GM21360 (cell line): Measurements from ENCODE around the gene NRCAM.

Source experiments
- ATAC-seq: cut with Tn5 transposase; IDR thresholded peaks from one replicate; pipeline ENCODE4 v1.9.1; 2021; ENCODE audit warnings: mild to moderate bottlenecking, moderate library complexity; ENCODE audit not compliant: unreplicated experiment

The NRCAM gene

DNA sequence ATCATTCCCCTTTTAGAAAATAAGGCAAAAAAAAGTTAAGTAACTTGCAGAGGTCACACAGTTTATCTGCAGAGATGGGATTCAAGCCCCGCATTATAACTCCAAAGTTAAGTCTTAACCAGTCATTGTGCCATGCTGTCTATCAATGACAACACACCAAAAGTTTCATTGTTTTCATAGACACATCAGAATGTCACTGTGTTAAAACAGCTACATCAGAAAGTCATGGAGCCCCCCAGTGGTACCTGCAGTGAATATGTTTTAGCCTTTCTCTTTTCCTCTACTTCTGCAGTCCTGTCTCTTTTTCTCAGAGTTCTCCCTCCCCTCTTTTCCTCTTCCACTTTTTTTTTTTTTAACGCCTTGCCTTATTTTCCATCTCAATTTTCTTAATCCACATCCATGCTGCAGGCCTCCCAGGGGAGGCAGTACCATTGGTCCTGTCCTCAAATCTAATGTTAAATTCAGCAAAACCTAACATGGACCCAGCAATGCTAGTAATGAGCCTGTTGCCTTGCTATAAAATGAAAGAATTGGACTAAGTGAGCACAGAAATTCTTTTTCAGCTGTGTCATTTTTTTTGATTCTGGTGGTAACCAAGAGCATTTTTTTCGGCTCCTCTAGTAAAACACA lies 3.8 kb upstream of the NRCAM start:
- peak; percentile 49 for ATAC-seq

- ATAC-seq = no peak
These were observed 1.6 kb upstream of the NRCAM start for GRCh38 chr7:108457871-108458270.

GRCh38 chr7:108456845-108457540 lies 757 bp upstream of the NRCAM start:
- no peak for ATAC-seq

DNA sequence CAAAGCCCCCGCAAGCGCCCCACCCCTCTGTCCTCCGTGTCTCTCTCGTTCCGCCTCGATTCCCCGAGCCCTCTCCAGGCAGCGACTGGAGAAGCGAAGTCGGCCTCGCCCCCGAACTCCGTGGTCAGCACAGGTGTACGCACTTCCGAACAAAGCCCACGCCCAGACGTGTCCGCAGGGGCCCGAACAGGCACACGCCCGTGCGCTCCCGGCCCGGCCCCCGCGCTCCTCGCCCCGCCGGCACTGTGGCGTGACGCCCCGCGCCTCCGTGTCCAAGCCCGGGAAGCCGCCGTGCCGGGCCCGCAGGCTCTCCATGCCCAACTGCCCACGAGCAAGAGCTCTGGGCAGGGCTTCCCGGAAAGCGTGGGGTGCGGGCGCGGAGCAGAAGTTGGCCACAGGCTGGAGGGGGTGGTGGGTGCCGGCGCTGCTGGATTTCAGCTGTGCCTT lies 662 bp downstream of the NRCAM start:
- ATAC-seq = no peak

GRCh38 chr7:108454674-108455550 lies 1.3 kb downstream of the NRCAM start:
- no peak for ATAC-seq

GRCh38 chr7:108454317-108454673 lies 1.9 kb downstream of the NRCAM start:
- no peak for ATAC-seq

GRCh38 chr7:108453320-108453719 lies 2.9 kb downstream of the NRCAM start:
- ATAC-seq = no peak

GRCh38 chr7:108452707-108453106 lies 3.5 kb downstream of the NRCAM start:
- ATAC-seq = peak; percentile 55

DNA sequence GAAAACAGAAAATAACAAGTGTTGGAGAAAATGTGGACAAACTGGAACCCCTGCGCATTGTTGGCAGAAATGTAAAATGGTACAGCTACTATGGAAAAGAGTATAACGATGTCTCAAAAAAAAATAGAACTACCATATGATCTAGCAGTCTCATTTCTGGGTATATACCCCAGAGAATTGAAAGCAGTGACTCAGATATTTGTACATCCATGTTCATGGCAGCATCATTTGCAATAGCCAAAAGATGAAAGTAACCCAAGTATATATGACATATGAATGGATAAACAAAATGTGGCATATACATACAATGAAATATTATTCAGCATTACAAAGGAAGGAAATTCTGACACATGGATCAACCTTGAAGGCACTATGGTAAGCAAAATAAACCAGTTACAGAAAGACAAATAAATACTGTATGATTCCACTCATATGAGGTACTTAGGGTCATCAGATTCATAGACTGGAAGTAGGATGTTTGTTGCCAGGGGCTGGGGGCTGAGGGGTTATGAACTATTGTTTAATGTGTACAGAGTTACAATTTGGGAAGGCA lies 4.9 kb downstream of the NRCAM start:
- no peak for ATAC-seq

- no peak for ATAC-seq
These were observed 6.1 kb downstream of the NRCAM start for GRCh38 chr7:108450160-108450559.

GRCh38 chr7:108449521-108449920 lies 6.7 kb downstream of the NRCAM start:
- ATAC-seq = no peak

DNA sequence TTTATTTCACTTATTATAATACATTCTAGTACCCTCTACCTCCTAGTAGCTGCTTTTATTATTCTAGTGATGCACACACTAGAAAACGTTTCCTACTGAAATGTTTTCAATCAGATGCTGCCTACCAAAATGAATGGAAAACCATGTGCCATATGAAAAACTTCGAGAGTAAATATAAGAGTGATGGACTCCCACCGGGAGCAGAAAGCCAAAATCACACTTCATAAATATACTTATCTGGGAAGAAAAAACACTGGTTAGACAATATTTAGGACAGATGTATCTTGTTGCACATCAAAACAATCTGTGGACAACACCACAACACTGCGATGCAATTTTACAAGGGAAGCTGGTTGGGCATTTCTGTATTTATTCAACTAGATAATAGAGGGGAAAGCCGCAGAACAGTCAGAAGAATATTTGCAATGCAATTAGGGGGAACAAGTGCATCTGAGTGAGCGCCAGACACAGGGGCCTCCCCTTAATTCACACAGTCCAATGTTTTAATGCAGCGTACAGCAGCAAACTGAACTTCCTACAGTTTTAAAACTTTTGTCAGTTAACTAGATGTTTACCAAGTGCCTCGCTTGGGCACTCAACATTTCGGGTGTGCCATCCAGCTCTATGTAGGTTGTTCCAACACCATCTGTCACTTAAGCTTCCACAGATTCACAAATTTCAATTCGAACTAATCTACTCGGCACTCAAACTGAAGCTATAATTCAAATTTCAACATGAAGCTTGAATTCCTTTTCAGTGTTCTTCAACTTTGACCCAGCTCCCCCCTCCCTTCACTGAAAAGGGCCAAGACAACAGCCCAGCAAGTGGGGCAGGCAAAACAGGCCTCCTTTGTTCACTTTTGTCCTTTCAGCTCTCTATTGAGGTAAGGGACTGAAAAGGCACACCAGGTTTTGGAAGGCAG lies 7.4 kb downstream of the NRCAM start:
- no peak for ATAC-seq

- ATAC-seq = no peak
These were observed 14.1 kb downstream of the NRCAM start for GRCh38 chr7:108442039-108442568.

DNA sequence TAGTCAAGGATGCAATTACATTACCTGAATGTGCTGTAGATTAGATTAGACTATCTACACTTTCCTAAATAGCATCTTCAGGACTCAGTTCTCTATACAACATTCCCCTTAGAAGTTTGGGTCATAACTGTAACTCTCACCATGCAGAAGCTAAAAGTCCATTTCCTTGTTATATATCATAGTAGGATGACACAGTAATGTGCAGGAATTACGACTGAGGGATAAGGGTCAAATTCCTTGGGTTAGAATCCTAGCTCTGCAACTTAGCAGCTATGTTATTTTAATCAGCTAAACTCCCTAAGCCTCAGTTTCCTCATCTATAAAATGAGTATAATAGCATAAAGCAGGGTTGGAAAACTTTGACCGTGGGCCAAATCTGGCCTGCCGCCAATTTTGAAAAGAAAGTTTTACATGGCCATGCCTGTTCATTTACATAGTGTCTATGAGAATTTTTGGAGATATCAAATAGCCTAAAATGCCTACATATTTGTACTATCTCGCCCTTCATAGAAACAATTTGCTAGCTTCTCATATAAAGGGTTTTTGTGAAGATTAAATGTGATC lies 14.8 kb downstream of the NRCAM start:
- ATAC-seq = no peak

GRCh38 chr7:108440613-108441012 lies 15.6 kb downstream of the NRCAM start:
- ATAC-seq = no peak

GRCh38 chr7:108436906-108437305 lies 19.3 kb downstream of the NRCAM start:
- ATAC-seq = no peak

DNA sequence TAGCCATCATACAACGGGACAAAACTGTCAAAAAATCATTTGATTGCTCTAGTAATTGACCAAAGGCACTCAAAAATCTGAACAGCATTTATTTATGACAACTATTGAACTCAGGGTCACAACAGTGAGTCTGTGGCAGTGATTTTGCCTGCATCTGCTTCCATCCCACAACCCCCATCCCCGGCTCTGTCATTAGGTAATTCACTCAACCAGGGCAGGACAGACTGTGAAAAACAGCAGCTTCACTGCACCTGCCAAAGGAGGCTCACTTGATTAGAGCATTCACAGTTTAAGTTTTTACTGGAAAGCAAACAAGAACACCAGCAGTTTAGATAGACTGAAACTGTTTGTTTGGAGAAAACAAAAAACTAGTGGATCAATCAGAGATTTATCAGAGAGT lies 22.2 kb downstream of the NRCAM start:
- no peak for ATAC-seq

DNA sequence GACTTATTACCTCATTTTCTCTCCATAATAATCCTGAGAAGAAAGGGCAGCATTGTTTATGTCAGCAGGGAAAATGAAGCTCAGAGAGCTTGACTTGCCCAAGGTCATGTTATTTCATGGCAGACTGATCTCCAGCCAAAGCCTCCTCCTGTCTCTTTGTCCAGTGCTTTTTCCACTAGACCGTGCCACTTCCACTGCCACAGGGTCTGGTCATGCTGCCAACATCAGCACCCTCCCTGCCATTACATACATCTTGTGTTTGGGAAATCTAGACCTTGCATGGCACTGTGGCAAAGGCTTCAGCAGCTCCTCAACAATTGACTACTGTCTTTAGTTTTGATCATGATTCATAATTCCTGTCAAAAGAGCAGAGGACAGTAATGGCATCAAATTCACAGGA lies 25.1 kb downstream of the NRCAM start:
- no peak for ATAC-seq

DNA sequence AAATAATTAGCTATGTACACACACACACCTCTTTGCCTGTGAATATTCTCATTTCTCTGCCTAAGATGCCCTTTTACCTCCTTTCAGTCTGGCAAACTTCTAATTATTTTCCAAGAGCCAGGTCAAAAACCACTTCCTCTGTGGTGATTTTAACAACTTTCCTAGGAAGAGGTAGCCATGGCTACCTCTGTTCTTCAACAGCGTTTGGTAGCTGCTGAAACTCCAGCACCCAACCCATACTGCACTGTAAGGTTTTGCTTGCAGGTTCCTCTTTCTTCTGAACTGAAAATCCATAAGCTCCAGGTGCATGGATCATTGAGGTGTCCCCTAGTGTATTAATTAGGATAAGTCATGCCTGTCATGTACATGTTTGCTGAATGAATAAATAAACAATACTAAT lies 25.6 kb downstream of the NRCAM start:
- ATAC-seq = no peak

DNA sequence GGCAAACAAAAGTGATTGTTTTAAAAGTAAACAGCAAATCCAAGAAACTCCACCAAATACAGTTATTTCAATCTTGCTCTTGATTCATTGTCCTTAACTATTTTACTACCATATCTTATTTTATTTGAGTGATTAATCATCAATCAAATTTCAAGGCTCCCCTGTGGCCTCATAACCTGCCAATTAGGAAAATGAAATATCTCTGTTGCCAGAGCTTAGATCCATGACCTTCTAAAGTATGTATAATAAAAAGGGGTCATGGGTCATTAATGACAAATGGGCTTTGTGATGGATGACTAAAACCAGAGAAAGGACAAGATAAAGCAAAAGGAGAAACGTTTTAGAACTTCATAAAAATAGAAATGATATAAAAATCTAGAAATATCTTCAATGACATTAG lies 28.5 kb downstream of the NRCAM start:
- no peak for ATAC-seq
